Progenitor cell of endocrine pancreas (in vitro differentiated cells): ENCODE data around the gene RHOV. TPM values are rescaled to one million over a fixed set of nuclear protein-coding genes. Genes with fewer than 3 reads are reported as not detected.

ENCODE experiments used
- DNase-seq: peaks from one replicate; pipeline ENCODE4 v3.0.0; 2021; ENCODE audit warnings: low spot score; ENCODE audit not compliant: unreplicated experiment
- H3K27ac Mint-ChIP-seq: 2 replicates; pipeline ENCODE4 v1.8.0; 2021; ENCODE audit warnings: mild to moderate bottlenecking, moderate library complexity, mixed read lengths
- H3K27me3 Mint-ChIP-seq: 2 replicates; pipeline ENCODE4 v1.8.0; 2021; ENCODE audit warnings: mixed read lengths
- H3K36me3 Mint-ChIP-seq: 2 replicates; pipeline ENCODE4 v1.8.0; 2022; ENCODE audit warnings: mixed read lengths; ENCODE audit not compliant: insufficient read depth
- H3K4me1 Mint-ChIP-seq: 2 replicates; pipeline ENCODE4 v1.8.0; 2021; ENCODE audit warnings: low read depth, mixed read lengths
- H3K4me3 Mint-ChIP-seq: 2 replicates; pipeline ENCODE4 v1.8.0; 2021; ENCODE audit warnings: low read depth, mild to moderate bottlenecking, moderate library complexity, mixed read lengths
- H3K9me3 Mint-ChIP-seq: 2 replicates; pipeline ENCODE4 v1.8.0; 2021; ENCODE audit warnings: low read depth, mixed read lengths
- total RNA-seq: library from RNA; stranded (reverse); gene quantifications from 2 replicates; pipeline ENCODE4 v1.2.1, GENCODE V29; 2021
- TF ChIP-seq, protein P1 (sequence below): fragments of 200-600 bp; sonication (generic); IDR thresholded peaks from one replicate; pipeline ENCODE4 v1.5.0; 2021; ENCODE audit warnings: antibody characterized with exemption, mild to moderate bottlenecking; ENCODE audit not compliant: unreplicated experiment

The RHOV gene
- total RNA-seq, 1 donor from 2014 or later = 5.1 TPM

DNA sequence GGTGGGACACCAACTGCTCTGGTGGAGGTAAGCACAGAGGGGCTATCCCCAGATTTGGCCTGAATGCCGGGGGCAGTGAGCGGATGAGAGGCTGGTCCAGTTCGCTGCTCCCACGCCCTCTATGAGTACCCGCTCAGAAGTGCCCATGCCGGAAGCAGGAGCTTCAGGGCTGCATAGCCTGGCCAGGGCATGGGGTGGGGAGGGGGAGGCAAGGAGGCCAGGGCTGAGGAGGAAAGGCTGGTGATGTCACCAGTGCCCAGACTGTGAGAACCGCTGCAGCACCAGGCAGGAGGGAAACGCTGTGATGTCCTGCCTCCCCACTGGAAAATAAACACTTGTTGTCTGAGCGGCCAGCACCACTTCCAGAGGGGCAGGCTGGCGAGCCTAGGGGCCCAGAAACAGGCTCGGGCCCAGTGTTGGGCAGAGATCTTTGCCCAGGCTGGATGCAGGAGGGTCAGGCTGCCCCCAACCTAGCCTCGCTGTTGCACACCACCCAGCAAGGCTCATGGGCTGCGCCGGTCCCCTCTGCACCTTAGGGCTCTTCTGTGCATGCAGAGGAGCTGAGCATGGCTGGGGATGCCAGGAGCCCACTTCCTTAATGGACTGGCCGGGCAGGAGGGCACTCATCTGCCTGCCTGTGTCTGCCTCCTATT, 44.2 kb upstream of the RHOV start:
- no peak overlapping the region for H3K4me3 Mint-ChIP-seq
- peaks cover 13% of the 10 kb centered on the region for H3K4me1 Mint-ChIP-seq
- peak overlapping the region; percentile 62 for H3K27ac Mint-ChIP-seq
- H3K36me3 Mint-ChIP-seq = no peaks in the 10 kb centered on the region
- H3K27me3 Mint-ChIP-seq = peaks cover 37% of the 10 kb centered on the region
- no peak for DNase-seq
- no peaks in the 10 kb centered on the region for H3K9me3 Mint-ChIP-seq
- TF ChIP-seq, protein P1, sequence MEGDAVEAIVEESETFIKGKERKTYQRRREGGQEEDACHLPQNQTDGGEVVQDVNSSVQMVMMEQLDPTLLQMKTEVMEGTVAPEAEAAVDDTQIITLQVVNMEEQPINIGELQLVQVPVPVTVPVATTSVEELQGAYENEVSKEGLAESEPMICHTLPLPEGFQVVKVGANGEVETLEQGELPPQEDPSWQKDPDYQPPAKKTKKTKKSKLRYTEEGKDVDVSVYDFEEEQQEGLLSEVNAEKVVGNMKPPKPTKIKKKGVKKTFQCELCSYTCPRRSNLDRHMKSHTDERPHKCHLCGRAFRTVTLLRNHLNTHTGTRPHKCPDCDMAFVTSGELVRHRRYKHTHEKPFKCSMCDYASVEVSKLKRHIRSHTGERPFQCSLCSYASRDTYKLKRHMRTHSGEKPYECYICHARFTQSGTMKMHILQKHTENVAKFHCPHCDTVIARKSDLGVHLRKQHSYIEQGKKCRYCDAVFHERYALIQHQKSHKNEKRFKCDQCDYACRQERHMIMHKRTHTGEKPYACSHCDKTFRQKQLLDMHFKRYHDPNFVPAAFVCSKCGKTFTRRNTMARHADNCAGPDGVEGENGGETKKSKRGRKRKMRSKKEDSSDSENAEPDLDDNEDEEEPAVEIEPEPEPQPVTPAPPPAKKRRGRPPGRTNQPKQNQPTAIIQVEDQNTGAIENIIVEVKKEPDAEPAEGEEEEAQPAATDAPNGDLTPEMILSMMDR = no peak

DNA sequence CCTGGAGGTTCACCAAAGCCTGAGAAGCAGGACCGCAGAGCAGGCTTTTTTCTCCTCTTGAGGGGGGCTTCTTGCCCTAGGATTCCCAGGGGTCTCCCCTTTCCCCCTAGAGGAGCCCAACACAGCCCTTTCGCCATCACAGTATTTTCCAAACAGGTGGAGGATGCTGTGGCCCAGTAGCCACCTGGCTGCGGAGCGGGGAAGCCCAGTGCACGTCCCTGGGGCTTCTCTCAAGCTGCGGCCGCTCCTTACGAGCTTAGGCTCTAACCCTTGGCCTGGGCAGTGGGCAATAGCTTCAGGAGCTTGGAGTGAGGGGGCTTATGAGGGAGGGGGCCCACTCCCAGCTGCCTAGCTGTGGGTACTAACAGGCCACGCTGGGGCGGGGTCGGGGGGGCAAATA, 43.6 kb upstream of the RHOV start:
- Mint-ChIP-seq H3K27me3 (peaks cover 33% of the 10 kb centered on the region), H3K4me1 (peaks cover 11% of the 10 kb centered on the region), H3K4me3 (no peak overlapping the region), H3K36me3 (no peaks in the 10 kb centered on the region), H3K27ac (no peak overlapping the region), H3K9me3 (no peaks in the 10 kb centered on the region)
- no peak for DNase-seq
- TF ChIP-seq, protein P1 = no peak

DNA sequence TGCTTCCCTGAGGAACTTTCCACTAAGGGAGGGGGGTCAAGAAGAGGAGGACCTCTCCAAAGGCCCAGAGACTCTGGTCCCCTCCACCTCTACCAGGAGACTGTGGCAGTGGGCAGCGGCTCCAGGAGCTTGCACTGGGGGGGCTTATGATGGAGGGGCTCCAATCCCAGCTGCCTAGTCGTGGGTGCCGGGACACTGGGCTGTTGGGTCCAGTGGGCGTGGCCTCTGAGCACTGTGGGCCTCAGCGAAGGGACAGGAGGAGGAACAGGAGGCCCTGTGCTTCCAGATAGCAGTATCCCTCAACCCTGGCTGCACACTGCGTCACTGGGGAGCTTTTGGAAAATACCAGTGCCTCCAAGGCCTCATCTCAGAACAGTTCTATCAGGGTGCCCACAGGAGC, 41.6 kb upstream of the RHOV start:
- Mint-ChIP-seq H3K36me3 (no peaks in the 10 kb centered on the region), H3K4me1 (peaks cover 9% of the 10 kb centered on the region), H3K27ac (no peak overlapping the region), H3K4me3 (no peak overlapping the region), H3K27me3 (peaks cover 20% of the 10 kb centered on the region), H3K9me3 (no peaks in the 10 kb centered on the region)
- TF ChIP-seq, protein P1 = no peak
- no peak for DNase-seq

DNA sequence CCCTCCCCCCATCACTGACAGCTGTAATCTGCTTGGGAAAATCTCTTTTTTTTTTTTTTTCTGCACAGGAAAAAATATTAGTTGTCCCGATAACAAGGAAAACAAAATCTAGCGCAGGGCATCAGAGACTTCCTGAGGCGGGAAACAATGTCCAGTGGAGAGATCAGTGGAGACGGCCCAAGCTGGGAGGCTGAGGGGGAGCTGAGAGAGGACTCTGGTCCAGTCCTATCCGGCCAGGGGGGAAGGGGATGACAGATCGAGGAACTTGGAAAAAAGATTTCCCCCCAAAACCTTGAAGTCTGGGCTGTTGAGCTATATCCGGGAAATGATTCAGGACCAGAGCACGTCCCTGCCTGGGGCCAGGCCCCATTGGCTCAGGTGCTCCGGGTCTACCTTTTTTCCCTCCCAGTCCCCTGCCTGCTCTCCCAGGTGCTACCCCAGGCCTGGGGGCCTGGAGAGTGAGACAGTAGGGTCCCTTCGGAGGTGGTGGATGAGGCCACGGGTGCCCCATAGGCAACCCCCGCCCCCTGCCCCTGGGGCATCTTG, 41.2 kb upstream of the RHOV start:
- TF ChIP-seq, protein P1 = no peak
- peaks cover 17% of the 10 kb centered on the region for H3K27me3 Mint-ChIP-seq
- no peak overlapping the region for H3K4me3 Mint-ChIP-seq
- no peaks in the 10 kb centered on the region for H3K9me3 Mint-ChIP-seq
- no peak overlapping the region for H3K27ac Mint-ChIP-seq
- DNase-seq = no peak
- peaks cover 9% of the 10 kb centered on the region for H3K4me1 Mint-ChIP-seq
- no peaks in the 10 kb centered on the region for H3K36me3 Mint-ChIP-seq

DNA sequence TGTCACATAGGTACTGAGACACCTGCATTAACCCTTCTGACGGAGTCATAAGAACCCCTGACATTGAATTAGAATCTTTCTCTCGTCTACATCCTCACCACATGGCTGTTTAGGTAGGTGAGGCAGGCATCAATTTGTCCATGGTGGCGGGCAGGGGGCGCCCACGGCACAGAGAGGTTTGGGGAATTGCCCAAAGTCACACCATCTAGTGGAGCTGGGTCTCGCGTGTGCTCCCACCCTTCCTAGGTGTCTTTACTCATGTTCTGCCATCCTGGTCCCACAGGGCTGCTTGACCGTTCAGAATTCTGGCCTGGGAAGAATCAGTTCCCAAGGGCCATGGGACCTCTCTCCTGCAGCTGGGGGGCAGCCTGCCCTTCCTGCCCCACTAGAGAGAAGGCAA, 40.5 kb upstream of the RHOV start:
- TF ChIP-seq, protein P1 = peak; percentile 29
- H3K4me3 Mint-ChIP-seq = no peak overlapping the region
- no peak overlapping the region for H3K27ac Mint-ChIP-seq
- peaks cover 11% of the 10 kb centered on the region for H3K4me1 Mint-ChIP-seq
- peaks cover 12% of the 10 kb centered on the region for H3K27me3 Mint-ChIP-seq
- H3K9me3 Mint-ChIP-seq = no peaks in the 10 kb centered on the region
- no peaks in the 10 kb centered on the region for H3K36me3 Mint-ChIP-seq
- DNase-seq = no peak
